GM19467 (cell line): ENCODE results near the gene HS3ST2.
"Not testable (repeated sequence)": the region's sequence is repeated elsewhere in the genome, so short reads cannot be mapped to it uniquely, and the experiment has no call there.

ENCODE experiments used
- ATAC-seq: cut with Tn5 transposase; IDR thresholded peaks from one replicate; pipeline ENCODE4 v1.9.1; 2021; ENCODE audit warnings: mild to moderate bottlenecking, moderate library complexity; ENCODE audit not compliant: unreplicated experiment

Gene HS3ST2

GRCh38 chr16:22813223-22813947 is 577 bp upstream of the HS3ST2 start:
- ATAC-seq, result no peak

GRCh38 chr16:22814711-22815105 is 746 bp downstream of the HS3ST2 start:
- ATAC-seq, result no peak

GRCh38 chr16:22815863-22816262 is 1.9 kb downstream of the HS3ST2 start:
- ATAC-seq, result no peak

- ATAC-seq, result no peak
Measured at GRCh38 chr16:22816475-22816874, 2.5 kb downstream of the HS3ST2 start.

- ATAC-seq, result not testable (repeated sequence)
Measured at GRCh38 chr16:22818736-22819135, 4.8 kb downstream of the HS3ST2 start.

GRCh38 chr16:22838681-22839080 is 24.7 kb downstream of the HS3ST2 start:
- ATAC-seq, result no peak

GRCh38 chr16:22842031-22842430 is 28.1 kb downstream of the HS3ST2 start:
- not testable (repeated sequence) for ATAC-seq

- ATAC-seq, result no peak
Measured at GRCh38 chr16:22843122-22843521, 29.2 kb downstream of the HS3ST2 start.

- ATAC-seq, result no peak
Measured at GRCh38 chr16:22843856-22844255, 29.9 kb downstream of the HS3ST2 start.

GRCh38 chr16:22844416-22844815 is 30.5 kb downstream of the HS3ST2 start:
- ATAC-seq, result no peak

GRCh38 chr16:22847100-22847499 is 33.1 kb downstream of the HS3ST2 start:
- ATAC-seq, result no peak

- no peak for ATAC-seq
Measured at GRCh38 chr16:22847690-22848089, 33.7 kb downstream of the HS3ST2 start.

GRCh38 chr16:22848451-22848850 is 34.5 kb downstream of the HS3ST2 start:
- ATAC-seq, result no peak

- no peak for ATAC-seq
Measured at GRCh38 chr16:22849517-22849916, 35.6 kb downstream of the HS3ST2 start.

- no peak for ATAC-seq
Measured at GRCh38 chr16:22855231-22855630, 41.3 kb downstream of the HS3ST2 start.

GRCh38 chr16:22857296-22858025 is 43.5 kb downstream of the HS3ST2 start:
- ATAC-seq, result no peak

GRCh38 chr16:22859925-22860324 is 46.0 kb downstream of the HS3ST2 start:
- no peak for ATAC-seq

GRCh38 chr16:22861580-22861979 is 47.6 kb downstream of the HS3ST2 start:
- ATAC-seq, result no peak

GRCh38 chr16:22862046-22862445 is 48.1 kb downstream of the HS3ST2 start:
- ATAC-seq, result no peak

GRCh38 chr16:22864375-22864774 is 50.4 kb downstream of the HS3ST2 start:
- no peak for ATAC-seq

GRCh38 chr16:22868593-22869224 is 54.7 kb downstream of the HS3ST2 start:
- no peak for ATAC-seq

GRCh38 chr16:22871861-22872260 is 57.9 kb downstream of the HS3ST2 start:
- ATAC-seq, result no peak
